GM19438 (cell line): Measurements from ENCODE around the gene TNXB.
"Not testable (repeated sequence)": the region's sequence is repeated elsewhere in the genome, so short reads cannot be mapped to it uniquely, and the experiment has no call there.

Experiments
- ATAC-seq: cut with Tn5 transposase; IDR thresholded peaks from one replicate; pipeline ENCODE4 v1.9.1; 2021; ENCODE audit warnings: low read depth; ENCODE audit not compliant: unreplicated experiment

TNXB gene

GRCh38 chr6:32086661-32087573, 22.2 kb downstream of the TNXB start:
- no peak for ATAC-seq

GRCh38 chr6:32085759-32086459, 23.2 kb downstream of the TNXB start:
- ATAC-seq: no peak

GRCh38 chr6:32084780-32085179, 24.4 kb downstream of the TNXB start:
- no peak for ATAC-seq

GRCh38 chr6:32083812-32084768, 25.0 kb downstream of the TNXB start:
- no peak for ATAC-seq

- no peak for ATAC-seq
Observed at GRCh38 chr6:32082935-32083334, 26.2 kb downstream of the TNXB start.

GRCh38 chr6:32082478-32082877, 26.7 kb downstream of the TNXB start:
- ATAC-seq: no peak

- ATAC-seq: no peak
Observed at GRCh38 chr6:32081168-32081990, 27.8 kb downstream of the TNXB start.

- ATAC-seq: no peak
Observed at GRCh38 chr6:32079566-32080290, 29.4 kb downstream of the TNXB start.

- ATAC-seq: no peak
Observed at GRCh38 chr6:32076321-32076809, 32.8 kb downstream of the TNXB start.

GRCh38 chr6:32075781-32076180, 33.4 kb downstream of the TNXB start:
- no peak for ATAC-seq

GRCh38 chr6:32074996-32075532, 34.1 kb downstream of the TNXB start:
- no peak for ATAC-seq

GRCh38 chr6:32073613-32074012, 35.5 kb downstream of the TNXB start:
- no peak for ATAC-seq

- no peak for ATAC-seq
Observed at GRCh38 chr6:32073101-32073500, 36.0 kb downstream of the TNXB start.

GRCh38 chr6:32070814-32071543, 38.2 kb downstream of the TNXB start:
- no peak for ATAC-seq

GRCh38 chr6:32069878-32070515, 39.1 kb downstream of the TNXB start:
- no peak for ATAC-seq

GRCh38 chr6:32069460-32069859, 39.7 kb downstream of the TNXB start:
- no peak for ATAC-seq

- no peak for ATAC-seq
Observed at GRCh38 chr6:32068867-32069266, 40.3 kb downstream of the TNXB start.

- ATAC-seq: not testable (repeated sequence)
Observed at GRCh38 chr6:32068315-32068714, 40.8 kb downstream of the TNXB start.
